HG03095 (cell line): Measurements from ENCODE around the gene ACE.

Experiments used
- ATAC-seq: cut with Tn5 transposase; IDR thresholded peaks from one replicate; pipeline ENCODE4 v1.9.1; 2021; ENCODE audit warnings: moderate library complexity; ENCODE audit not compliant: unreplicated experiment

Gene ACE

DNA sequence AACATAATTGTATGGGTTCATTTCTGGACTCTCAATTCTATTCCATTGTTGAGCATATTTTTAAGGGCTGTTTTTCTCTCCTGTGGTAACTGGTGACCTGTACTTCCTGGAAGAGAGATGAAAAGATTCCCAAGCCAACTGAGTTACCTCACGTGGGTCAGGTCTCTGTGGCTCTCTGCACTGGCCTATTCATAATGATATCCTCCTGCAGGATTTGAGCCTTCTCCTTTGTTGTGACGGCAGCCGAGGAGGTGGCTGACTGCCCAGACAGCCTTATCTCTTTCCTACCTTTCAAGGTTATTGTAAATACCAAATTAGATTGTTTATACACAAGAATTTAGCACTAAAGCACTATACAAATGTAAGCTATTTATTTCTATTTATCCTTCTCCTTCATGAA lies 2.7 kb upstream of the ACE start:
- ATAC-seq: no peak

GRCh38 chr17:63474586-63475460 lies 2.0 kb upstream of the ACE start:
- no peak for ATAC-seq

GRCh38 chr17:63475491-63476412 lies 1.1 kb upstream of the ACE start:
- no peak for ATAC-seq

DNA sequence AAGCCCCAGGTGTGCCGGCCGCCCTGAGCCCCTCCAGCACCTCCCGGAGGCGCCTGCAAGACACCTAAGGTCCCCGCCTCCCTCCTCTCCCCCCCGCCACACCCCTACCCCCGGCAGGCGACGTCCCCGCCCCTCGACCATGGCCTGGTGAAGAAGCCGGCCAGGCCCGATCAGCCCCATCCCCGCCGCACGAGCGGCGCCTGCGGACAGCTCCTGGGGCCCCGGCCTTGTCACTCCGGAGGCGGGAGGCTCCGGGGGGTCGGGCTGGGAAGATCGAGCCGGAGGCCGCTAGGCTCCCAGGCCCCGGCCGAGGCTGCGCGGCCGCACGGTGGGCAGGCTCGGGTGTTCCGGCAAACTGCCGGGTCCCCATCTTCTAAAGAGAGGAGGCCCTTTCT lies 405 bp upstream of the ACE start:
- no peak for ATAC-seq

GRCh38 chr17:63477480-63478440 lies 899 bp downstream of the ACE start:
- ATAC-seq: no peak

- ATAC-seq: peak; percentile 54
Observed at GRCh38 chr17:63478814-63479494, 2.1 kb downstream of the ACE start.

DNA sequence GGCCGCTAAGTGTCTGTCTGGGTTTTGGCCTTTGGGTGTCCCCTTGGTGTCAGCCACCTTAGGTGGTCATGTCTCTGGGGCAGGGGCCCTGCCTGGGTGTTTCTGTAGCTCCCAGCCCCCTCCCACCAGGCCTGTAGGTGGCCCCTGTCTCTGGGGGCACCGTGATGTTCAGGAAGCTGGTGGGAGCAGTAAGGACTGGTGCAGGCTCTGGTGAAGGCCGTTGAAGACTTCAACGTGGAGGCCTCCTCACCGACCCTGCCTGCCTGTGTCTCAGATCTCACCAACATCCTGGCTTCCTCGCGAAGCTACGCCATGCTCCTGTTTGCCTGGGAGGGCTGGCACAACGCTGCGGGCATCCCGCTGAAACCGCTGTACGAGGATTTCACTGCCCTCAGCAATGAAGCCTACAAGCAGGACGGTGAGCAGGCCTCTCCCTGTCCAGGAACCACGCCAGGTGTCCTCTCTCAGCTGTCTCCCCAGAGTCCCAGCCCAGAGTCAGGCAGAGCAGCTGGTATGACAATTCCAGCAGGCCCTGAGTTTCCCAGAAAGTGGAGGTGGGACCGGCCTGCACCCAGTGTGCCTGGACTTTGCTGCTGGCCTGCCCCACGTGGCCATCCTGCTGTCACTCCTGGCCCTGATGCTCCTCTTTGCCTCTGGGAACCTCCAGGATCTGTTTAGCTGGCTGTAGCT lies 2.8 kb downstream of the ACE start:
- ATAC-seq: no peak

DNA sequence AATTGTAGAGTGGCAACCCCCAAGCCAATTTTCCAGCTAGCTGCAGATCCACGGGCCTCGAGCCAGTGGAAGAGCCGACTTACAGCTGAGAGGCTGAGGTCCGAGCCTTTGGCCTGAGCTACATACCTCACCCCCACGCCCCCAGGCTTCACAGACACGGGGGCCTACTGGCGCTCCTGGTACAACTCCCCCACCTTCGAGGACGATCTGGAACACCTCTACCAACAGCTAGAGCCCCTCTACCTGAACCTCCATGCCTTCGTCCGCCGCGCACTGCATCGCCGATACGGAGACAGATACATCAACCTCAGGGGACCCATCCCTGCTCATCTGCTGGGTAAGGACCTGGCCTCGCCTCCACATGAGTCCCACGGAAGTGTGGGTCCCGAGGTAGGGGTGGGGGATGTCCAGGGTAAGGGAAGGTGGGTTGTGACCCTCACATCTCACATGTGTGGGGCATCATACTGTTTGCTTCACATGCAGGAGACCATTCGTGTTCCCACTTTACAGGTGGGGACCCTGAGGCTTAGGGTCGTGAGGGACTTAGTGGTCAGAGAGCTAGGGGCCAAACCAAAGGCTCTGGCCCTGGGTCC lies 3.4 kb downstream of the ACE start:
- ATAC-seq: no peak

DNA sequence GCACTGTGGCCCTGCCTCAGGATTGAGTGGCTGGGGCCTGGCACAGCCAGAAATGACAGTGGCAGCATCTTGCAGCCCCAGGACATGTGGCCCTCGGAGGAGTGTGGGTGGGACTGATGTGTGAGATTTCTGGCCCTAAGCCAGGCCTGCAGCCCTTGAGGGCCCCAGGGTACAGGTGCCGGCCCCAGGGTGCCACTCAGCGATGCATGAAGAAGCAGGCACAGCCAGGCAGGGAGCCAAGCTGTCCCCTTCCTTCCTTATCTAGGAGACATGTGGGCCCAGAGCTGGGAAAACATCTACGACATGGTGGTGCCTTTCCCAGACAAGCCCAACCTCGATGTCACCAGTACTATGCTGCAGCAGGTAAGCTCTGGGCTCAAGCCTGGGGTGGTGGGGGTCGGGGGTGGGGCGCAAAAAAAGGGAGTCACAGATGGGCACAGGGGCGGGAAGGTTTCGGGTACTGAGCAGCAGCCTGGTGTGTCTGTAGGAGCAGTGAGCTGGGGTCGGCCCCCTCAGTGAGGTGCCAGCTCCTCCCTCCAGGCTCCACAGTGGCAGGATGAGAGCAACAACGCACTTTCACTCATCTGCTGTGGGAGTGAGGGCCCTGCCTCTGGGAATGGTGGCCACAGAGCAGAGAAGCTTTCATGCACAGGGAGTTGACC lies 4.1 kb downstream of the ACE start:
- no peak for ATAC-seq

DNA sequence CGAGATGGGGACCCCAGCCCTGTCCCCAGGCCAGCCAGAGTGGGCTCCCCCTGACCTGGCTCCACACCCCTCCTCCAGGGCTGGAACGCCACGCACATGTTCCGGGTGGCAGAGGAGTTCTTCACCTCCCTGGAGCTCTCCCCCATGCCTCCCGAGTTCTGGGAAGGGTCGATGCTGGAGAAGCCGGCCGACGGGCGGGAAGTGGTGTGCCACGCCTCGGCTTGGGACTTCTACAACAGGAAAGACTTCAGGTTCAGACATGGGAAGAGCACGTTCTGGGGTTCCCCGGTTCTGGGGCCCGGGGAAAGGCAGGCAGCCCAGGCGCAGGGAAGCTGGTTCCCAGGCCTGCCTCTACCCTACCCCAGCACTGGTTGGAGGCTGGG lies 4.6 kb downstream of the ACE start:
- no peak for ATAC-seq

DNA sequence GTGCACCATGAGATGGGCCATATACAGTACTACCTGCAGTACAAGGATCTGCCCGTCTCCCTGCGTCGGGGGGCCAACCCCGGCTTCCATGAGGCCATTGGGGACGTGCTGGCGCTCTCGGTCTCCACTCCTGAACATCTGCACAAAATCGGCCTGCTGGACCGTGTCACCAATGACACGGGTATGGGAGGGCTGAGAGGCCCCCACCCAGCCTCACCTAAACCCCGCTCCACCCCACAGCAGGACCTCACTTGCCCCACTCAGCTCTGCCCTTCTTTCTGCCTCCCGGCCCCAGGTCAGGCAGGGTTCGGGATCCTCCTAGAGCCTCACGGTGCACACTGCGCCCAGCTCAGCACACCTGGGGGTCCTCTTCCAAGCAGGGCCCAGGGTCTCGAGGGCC lies 5.6 kb downstream of the ACE start:
- no peak for ATAC-seq

- ATAC-seq: no peak
Observed at GRCh38 chr17:63483038-63483437, 6.2 kb downstream of the ACE start.

DNA sequence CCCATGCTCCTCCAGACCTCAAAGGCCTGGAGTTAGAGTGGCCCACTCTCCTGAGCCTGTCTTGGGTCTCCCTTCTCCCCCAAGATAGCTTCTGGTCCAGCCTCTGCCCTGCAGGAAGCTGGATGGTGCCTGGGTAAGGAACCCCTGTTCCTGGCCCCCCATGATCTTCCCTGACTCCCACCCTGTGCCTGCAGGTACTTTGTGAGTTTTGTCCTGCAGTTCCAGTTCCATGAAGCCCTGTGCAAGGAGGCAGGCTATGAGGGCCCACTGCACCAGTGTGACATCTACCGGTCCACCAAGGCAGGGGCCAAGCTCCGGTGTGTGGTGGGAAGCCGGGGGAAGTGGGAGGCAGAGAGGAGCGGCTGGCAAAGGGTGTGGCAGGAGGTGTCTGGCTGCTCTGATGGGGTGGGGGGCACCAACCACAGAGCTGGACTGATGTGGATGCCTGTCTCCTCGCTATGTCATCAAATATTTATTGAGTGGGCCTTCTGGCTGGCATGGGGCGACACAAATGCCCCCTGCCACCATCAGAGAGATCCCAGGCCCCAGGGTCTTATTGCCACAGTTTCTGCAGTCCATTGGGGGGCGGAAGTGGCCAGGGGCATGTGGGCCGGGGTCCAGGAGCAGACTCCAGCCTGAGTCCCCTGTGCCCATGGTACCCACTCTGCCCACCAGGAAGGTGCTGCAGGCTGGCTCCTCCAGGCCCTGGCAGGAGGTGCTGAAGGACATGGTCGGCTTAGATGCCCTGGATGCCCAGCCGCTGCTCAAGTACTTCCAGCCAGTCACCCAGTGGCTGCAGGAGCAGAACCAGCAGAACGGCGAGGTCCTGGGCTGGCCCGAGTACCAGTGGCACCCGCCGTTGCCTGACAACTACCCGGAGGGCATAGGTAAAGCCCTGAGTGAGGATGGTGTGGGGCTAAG lies 7.1 kb downstream of the ACE start:
- no peak for ATAC-seq

DNA sequence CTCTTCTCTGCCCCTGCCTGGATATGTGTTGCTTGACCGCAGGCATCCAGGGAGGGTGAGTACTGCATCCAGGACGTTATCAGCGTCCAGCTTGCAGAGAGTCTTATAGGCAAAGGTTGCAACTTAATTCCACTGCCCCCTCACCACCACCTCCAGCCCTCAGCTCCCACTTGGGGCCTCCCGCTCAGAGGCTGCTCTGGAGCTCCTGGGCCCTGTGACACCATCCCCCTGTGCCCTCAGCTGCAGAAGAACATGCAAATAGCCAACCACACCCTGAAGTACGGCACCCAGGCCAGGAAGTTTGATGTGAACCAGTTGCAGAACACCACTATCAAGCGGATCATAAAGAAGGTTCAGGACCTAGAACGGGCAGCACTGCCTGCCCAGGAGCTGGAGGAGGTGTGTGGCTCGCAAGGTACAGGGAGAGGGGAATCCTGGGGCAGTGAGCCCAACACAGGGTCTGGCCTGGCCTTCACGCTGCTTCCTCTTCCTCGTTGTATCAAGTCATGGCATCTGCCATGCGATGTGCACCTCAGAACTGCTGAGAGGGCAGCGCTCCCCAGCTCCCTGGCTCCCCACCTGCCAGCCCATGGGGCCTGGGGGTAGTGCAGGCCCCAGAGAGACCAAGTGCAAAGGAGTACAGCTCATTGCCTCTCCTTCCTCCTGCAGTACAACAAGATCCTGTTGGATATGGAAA lies 9.6 kb downstream of the ACE start:
- ATAC-seq: no peak

DNA sequence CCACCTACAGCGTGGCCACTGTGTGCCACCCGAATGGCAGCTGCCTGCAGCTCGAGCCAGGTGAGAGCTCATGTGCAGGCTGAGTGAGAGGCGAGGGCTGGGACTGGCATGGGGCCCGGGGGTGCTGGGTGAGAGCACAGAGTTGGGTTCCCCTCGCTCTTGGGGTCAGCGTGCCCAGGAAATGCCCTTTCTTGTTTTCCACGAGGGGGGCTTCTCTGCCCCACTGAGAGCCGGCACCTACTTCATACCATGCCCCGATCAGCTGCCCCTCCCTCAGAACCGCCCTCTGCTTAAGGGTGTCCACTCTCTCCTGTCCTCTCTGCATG lies 10.1 kb downstream of the ACE start:
- no peak for ATAC-seq

DNA sequence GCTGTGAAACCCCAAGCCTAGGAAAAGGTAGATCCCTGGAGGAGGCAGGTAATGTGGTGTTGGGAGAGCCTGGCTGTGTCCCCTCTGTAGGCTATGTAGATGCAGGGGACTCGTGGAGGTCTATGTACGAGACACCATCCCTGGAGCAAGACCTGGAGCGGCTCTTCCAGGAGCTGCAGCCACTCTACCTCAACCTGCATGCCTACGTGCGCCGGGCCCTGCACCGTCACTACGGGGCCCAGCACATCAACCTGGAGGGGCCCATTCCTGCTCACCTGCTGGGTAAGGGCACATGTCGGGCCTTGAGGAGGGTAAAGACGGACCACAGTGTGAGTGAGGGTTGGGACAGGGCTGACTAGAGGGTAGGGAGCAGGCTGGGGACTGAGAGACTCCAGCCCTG lies 12.0 kb downstream of the ACE start:
- ATAC-seq: no peak

GRCh38 chr17:63489291-63489690 lies 12.4 kb downstream of the ACE start:
- no peak for ATAC-seq
